Muscle of arm (tissue), 14 donors: ENCODE measurements around the gene FOXD2. TPM values are rescaled to one million over a fixed set of nuclear protein-coding genes. Genes with fewer than 3 reads are reported as not detected.
A peak's percentile ranks its signal among the peaks of the same experiment; 100 is the strongest.

Experiments
- DNase-seq: peaks from one replicate; pipeline ENCODE4 v3.0.0-alpha.2; 2013
- long read RNA-seq, 11 donors: transcript quantifications; one replicate each; lab custom pipeline, GENCODE V29; 2026
- polyA plus RNA-seq, 12 donors: library from polyadenylated mRNA; unstranded; fragments of 120-200 nt; gene quantifications; one replicate each; pipeline ENCODE4 v1.2.1, GENCODE V29; 2013; ENCODE audit not compliant: insufficient read length in 12 of 12

FOXD2 gene
- polyA plus RNA-seq, result 1 to 10 TPM in 1 of 12 donors, under 1 TPM in 10, not detected in 1; 0.11 to 4.3 (median 0.23) TPM
- long read RNA-seq, donor 1, full-length matches to known transcripts, result 127 of 127 reads
- long read RNA-seq, donor 1, partial matches to known transcripts, result 0 of 127 reads
- long read RNA-seq, donor 1, other reads (novel, unspliced or antisense), result 0 of 127 reads
- long read RNA-seq, donor 2, result 0 reads
- long read RNA-seq, donor 3, result 0 reads
- long read RNA-seq, donor 4, result 0 reads
- long read RNA-seq, donor 5, full-length matches to known transcripts, result 1 of 1 reads
- long read RNA-seq, donor 5, partial matches to known transcripts, result 0 of 1 reads
- long read RNA-seq, donor 5, other reads (novel, unspliced or antisense), result 0 of 1 reads
- long read RNA-seq, donor 6, full-length matches to known transcripts, result 2 of 2 reads
- long read RNA-seq, donor 6, partial matches to known transcripts, result 0 of 2 reads
- long read RNA-seq, donor 6, other reads (novel, unspliced or antisense), result 0 of 2 reads
- long read RNA-seq, donor 7, result 0 reads
- long read RNA-seq, donor 8, full-length matches to known transcripts, result 1 of 1 reads
- long read RNA-seq, donor 8, partial matches to known transcripts, result 0 of 1 reads
- long read RNA-seq, donor 8, other reads (novel, unspliced or antisense), result 0 of 1 reads
- long read RNA-seq, donor 9, result 0 reads
- long read RNA-seq, donor 10, result 0 reads
- long read RNA-seq, donor 11, full-length matches to known transcripts, result 3 of 3 reads
- long read RNA-seq, donor 11, partial matches to known transcripts, result 0 of 3 reads
- long read RNA-seq, donor 11, other reads (novel, unspliced or antisense), result 0 of 3 reads

GRCh38 chr1:47437447-47438164 lies at the start of gene FOXD2:
FOXD2 (plus strand) TSS chr1:47438044; CDS start chr1:47438136, 92 bp downstream.
- DNase-seq, result peak; percentile 81

GRCh38 chr1:47388891-47389238 lies 49.0 kb upstream of the FOXD2 start:
- peak; percentile 58 for DNase-seq

- no peak for DNase-seq
Measured at GRCh38 chr1:47389731-47390130, 48.1 kb upstream of the FOXD2 start.

GRCh38 chr1:47390843-47391242 lies 47.0 kb upstream of the FOXD2 start:
- DNase-seq, result no peak

GRCh38 chr1:47393141-47393540 lies 44.7 kb upstream of the FOXD2 start:
- no peak for DNase-seq

- DNase-seq, result no peak
Measured at GRCh38 chr1:47395433-47395832, 42.4 kb upstream of the FOXD2 start.

- DNase-seq, result no peak
Measured at GRCh38 chr1:47396671-47397196, 41.1 kb upstream of the FOXD2 start.

- DNase-seq, result no peak
Measured at GRCh38 chr1:47399138-47399845, 38.6 kb upstream of the FOXD2 start.

- DNase-seq, result no peak
Measured at GRCh38 chr1:47399846-47400155, 38.0 kb upstream of the FOXD2 start.

- no peak for DNase-seq
Measured at GRCh38 chr1:47401761-47402160, 36.1 kb upstream of the FOXD2 start.

GRCh38 chr1:47402591-47402990 lies 35.3 kb upstream of the FOXD2 start:
- no peak for DNase-seq

GRCh38 chr1:47403321-47403910 lies 34.4 kb upstream of the FOXD2 start:
- DNase-seq, result no peak

GRCh38 chr1:47405697-47406096 lies 32.1 kb upstream of the FOXD2 start:
- DNase-seq, result no peak

GRCh38 chr1:47406966-47407365 lies 30.9 kb upstream of the FOXD2 start:
- no peak for DNase-seq

GRCh38 chr1:47407481-47407880 lies 30.4 kb upstream of the FOXD2 start:
- DNase-seq, result no peak

GRCh38 chr1:47409311-47410067 lies 28.4 kb upstream of the FOXD2 start:
- DNase-seq, result no peak

GRCh38 chr1:47410068-47410455 lies 27.8 kb upstream of the FOXD2 start:
- DNase-seq, result no peak

- no peak for DNase-seq
Measured at GRCh38 chr1:47411436-47411835, 26.4 kb upstream of the FOXD2 start.

GRCh38 chr1:47412437-47412836 lies 25.4 kb upstream of the FOXD2 start:
- no peak for DNase-seq

GRCh38 chr1:47415728-47416318 lies 22.0 kb upstream of the FOXD2 start, which contains the start of gene FOXE3:
FOXE3 (plus strand) TSS chr1:47416285; CDS start chr1:47416316, 31 bp downstream.
- DNase-seq, result no peak
